HEK293 (cell line): ENCODE measurements around the gene NPIPA2.
"Not testable (repeated sequence)": the region's sequence is repeated elsewhere in the genome, so short reads cannot be mapped to it uniquely, and the experiment has no call there.

Experiments used
- GLI2 ChIP-seq: fragments of 450-650 bp; formaldehyde crosslinking; IDR thresholded peaks from 2 replicates; pipeline ENCODE4; 2017; ENCODE audit warnings: missing biosample characterization, missing genetic modification characterization, low read depth, borderline replicate concordance
- ZNF138 ChIP-seq: fragments of 450-650 bp; formaldehyde crosslinking; IDR thresholded peaks from 2 replicates; pipeline ENCODE4 v1.5.1; 2016; ENCODE audit warnings: missing biosample characterization, missing genetic modification characterization, borderline replicate concordance
- ZNF184 ChIP-seq: fragments of 450-650 bp; IDR thresholded peaks from 2 replicates; pipeline ENCODE4 v1.5.1; 2018; ENCODE audit warnings: missing biosample characterization, mild to moderate bottlenecking, missing genetic modification characterization
- ZNF366 ChIP-seq: fragments of 450-650 bp; formaldehyde crosslinking; conservative IDR thresholded peaks from 2 replicates; pipeline ENCODE4 v1.5.1; 2016; ENCODE audit warnings: missing biosample characterization, missing genetic modification characterization
- ZNF423 ChIP-seq: fragments of 450-650 bp; formaldehyde crosslinking; IDR thresholded peaks from 2 replicates; pipeline ENCODE4 v1.5.1; 2016; ENCODE audit warnings: missing biosample characterization, missing genetic modification characterization
- TF ChIP-seq, protein P1 (sequence below): fragments of 450-650 bp; formaldehyde crosslinking; IDR thresholded peaks from 2 replicates; pipeline ENCODE4 v1.5.1; 2016; ENCODE audit warnings: missing biosample characterization, missing genetic modification characterization
- TF ChIP-seq, protein P2 (sequence below): fragments of 450-650 bp; formaldehyde crosslinking; IDR thresholded peaks from 2 replicates; pipeline ENCODE4 v1.5.1; 2016; ENCODE audit warnings: missing biosample characterization, missing genetic modification characterization
- TF ChIP-seq, protein P3 (sequence below): fragments of 450-650 bp; formaldehyde crosslinking; IDR thresholded peaks from 2 replicates; pipeline ENCODE4 v1.5.1; 2016; ENCODE audit warnings: missing biosample characterization, missing genetic modification characterization
- TF ChIP-seq, protein P4 (sequence below): fragments of 450-650 bp; formaldehyde crosslinking; optimal IDR thresholded peaks from 2 replicates; pipeline ENCODE3; 2016; ENCODE audit warnings: missing biosample characterization, mild to moderate bottlenecking, missing genetic modification characterization
- TF ChIP-seq, protein P5 (sequence below): fragments of 450-650 bp; formaldehyde crosslinking; IDR thresholded peaks from 2 replicates; pipeline ENCODE4 v1.5.1; 2017; ENCODE audit warnings: missing biosample characterization, missing genetic modification characterization

DNA sequence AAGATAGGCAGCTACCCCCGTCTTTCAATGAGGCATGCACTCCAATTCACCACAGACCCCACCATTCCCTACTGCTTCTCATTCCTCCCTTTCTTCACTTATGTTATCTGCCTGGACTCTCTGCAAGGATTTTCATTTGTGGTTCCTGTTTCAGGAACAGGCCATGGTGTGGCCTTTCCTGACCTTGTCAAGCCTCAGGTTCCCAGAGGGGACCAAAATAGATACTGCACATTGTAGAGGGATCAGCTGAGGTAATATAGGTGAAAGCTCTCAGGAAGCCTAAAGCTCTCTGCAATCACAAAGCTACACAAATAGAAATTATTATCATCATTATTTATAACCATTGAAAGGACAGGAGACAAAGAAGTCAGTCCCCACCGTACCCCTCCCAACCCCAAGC, 50.6 kb downstream of the NPIPA2 start:
- TF ChIP-seq, protein P1, sequence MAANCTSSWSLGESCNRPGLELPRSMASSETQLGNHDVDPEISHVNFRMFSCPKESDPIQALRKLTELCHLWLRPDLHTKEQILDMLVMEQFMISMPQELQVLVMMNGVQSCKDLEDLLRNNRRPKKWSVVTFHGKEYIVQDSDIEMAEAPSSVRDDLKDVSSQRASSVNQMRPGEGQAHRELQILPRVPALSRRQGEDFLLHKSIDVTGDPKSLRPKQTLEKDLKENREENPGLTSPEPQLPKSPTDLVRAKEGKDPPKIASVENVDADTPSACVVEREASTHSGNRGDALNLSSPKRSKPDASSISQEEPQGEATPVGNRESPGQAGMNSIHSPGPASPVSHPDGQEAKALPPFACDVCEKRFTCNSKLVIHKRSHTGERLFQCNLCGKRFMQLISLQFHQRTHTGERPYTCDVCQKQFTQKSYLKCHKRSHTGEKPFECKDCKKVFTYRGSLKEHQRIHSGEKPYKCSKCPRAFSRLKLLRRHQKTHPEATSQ = not testable (repeated sequence)
- TF ChIP-seq, protein P2, sequence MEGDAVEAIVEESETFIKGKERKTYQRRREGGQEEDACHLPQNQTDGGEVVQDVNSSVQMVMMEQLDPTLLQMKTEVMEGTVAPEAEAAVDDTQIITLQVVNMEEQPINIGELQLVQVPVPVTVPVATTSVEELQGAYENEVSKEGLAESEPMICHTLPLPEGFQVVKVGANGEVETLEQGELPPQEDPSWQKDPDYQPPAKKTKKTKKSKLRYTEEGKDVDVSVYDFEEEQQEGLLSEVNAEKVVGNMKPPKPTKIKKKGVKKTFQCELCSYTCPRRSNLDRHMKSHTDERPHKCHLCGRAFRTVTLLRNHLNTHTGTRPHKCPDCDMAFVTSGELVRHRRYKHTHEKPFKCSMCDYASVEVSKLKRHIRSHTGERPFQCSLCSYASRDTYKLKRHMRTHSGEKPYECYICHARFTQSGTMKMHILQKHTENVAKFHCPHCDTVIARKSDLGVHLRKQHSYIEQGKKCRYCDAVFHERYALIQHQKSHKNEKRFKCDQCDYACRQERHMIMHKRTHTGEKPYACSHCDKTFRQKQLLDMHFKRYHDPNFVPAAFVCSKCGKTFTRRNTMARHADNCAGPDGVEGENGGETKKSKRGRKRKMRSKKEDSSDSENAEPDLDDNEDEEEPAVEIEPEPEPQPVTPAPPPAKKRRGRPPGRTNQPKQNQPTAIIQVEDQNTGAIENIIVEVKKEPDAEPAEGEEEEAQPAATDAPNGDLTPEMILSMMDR (tag by site-specific recombination) = not testable (repeated sequence)
- not testable (repeated sequence) for TF ChIP-seq ZNF138, ZNF184, ZNF366, GLI2, ZNF423 (tag by site-specific recombination)
- TF ChIP-seq, protein P3, sequence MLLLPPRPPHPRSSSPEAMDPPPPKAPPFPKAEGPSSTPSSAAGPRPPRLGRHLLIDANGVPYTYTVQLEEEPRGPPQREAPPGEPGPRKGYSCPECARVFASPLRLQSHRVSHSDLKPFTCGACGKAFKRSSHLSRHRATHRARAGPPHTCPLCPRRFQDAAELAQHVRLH = not testable (repeated sequence)
- TF ChIP-seq, protein P4, sequence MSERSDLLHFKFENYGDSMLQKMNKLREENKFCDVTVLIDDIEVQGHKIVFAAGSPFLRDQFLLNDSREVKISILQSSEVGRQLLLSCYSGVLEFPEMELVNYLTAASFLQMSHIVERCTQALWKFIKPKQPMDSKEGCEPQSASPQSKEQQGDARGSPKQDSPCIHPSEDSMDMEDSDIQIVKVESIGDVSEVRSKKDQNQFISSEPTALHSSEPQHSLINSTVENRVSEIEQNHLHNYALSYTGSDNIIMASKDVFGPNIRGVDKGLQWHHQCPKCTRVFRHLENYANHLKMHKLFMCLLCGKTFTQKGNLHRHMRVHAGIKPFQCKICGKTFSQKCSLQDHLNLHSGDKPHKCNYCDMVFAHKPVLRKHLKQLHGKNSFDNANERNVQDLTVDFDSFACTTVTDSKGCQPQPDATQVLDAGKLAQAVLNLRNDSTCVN (tag by site-specific recombination) = not testable (repeated sequence)
- TF ChIP-seq, protein P5, sequence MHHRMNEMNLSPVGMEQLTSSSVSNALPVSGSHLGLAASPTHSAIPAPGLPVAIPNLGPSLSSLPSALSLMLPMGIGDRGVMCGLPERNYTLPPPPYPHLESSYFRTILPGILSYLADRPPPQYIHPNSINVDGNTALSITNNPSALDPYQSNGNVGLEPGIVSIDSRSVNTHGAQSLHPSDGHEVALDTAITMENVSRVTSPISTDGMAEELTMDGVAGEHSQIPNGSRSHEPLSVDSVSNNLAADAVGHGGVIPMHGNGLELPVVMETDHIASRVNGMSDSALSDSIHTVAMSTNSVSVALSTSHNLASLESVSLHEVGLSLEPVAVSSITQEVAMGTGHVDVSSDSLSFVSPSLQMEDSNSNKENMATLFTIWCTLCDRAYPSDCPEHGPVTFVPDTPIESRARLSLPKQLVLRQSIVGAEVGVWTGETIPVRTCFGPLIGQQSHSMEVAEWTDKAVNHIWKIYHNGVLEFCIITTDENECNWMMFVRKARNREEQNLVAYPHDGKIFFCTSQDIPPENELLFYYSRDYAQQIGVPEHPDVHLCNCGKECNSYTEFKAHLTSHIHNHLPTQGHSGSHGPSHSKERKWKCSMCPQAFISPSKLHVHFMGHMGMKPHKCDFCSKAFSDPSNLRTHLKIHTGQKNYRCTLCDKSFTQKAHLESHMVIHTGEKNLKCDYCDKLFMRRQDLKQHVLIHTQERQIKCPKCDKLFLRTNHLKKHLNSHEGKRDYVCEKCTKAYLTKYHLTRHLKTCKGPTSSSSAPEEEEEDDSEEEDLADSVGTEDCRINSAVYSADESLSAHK (tag by site-specific recombination) = not testable (repeated sequence)
